Choroid plexus epithelial cell (primary cell): ENCODE results near the gene ABLIM3.

Source experiments
- DNase-seq: peaks from one replicate; pipeline ENCODE4 v3.0.0-alpha.2; 2010; ENCODE audit warnings: low read depth
- H3K4me3 ChIP-seq: 2 replicates; pipeline ENCODE4 v1.5.1; 2011; ENCODE audit warnings: low read depth, mild to moderate bottlenecking, control low read depth, low read length, moderate library complexity
- CTCF ChIP-seq: conservative IDR thresholded peaks from 2 replicates; pipeline ENCODE4 v1.5.1; 2011; ENCODE audit warnings: low read depth, mild to moderate bottlenecking, control low read depth, inconsistent platforms, low read length, moderate library complexity

Gene ABLIM3

GRCh38 chr5:149132474-149132873 is 8.8 kb upstream of the ABLIM3 start:
- no peak overlapping the region for H3K4me3 ChIP-seq
- DNase-seq: no peak
- TF ChIP-seq CTCF: no peak

DNA sequence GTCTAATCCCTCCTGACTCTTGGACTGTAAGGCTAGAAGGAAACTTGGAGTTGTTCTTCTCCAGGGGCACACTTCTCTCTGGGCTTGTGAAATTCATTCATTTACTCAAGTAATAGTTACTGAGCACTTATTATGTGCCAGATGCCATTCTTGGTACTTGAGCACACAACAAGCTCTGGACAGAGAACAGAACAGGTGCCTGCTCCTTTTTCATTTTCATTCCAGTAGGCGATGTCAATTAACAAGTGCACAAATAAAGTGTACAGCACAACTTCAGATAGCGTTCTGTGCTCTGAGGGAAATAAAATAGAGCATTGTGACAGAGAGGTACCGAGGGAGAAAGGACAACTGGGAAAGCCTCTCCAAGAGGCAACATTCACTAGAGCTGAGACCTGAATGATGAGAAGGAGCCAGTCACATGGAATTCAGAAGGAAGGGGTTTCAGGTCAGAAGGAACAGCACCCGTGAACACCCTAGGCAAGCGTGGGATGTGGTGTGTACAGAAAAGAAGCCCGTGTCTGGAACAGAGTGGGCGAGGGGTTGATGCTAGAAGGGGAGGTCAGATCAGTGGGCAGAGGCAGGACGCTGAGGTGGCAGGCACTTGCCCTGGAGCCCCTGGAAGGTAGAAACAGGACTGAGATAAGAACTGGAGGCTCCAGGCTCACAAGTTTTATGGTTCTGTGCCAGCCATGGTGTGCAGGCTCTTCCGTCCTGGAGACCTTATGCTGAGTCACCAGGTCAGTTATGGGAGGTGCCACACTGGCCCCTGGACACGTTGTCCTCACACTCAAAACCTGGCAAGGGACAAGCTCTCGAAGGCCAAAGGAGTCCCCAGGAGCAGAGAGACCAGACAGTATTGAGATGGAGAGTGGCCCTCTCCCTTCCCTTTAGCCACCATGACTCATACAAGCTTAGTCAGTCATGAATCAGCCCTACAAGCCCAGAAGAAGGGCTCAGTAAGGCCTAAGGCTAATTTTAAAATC is 7.2 kb upstream of the ABLIM3 start:
- DNase-seq: peak; percentile 83
- H3K4me3 ChIP-seq: no peak overlapping the region

GRCh38 chr5:149134778-149135500 is 6.4 kb upstream of the ABLIM3 start:
- H3K4me3 ChIP-seq: no peak overlapping the region
- TF ChIP-seq CTCF: no peak

More for the DNA sequence above, 7.2 kb upstream of the ABLIM3 start:
- TF ChIP-seq CTCF: no peak

DNA sequence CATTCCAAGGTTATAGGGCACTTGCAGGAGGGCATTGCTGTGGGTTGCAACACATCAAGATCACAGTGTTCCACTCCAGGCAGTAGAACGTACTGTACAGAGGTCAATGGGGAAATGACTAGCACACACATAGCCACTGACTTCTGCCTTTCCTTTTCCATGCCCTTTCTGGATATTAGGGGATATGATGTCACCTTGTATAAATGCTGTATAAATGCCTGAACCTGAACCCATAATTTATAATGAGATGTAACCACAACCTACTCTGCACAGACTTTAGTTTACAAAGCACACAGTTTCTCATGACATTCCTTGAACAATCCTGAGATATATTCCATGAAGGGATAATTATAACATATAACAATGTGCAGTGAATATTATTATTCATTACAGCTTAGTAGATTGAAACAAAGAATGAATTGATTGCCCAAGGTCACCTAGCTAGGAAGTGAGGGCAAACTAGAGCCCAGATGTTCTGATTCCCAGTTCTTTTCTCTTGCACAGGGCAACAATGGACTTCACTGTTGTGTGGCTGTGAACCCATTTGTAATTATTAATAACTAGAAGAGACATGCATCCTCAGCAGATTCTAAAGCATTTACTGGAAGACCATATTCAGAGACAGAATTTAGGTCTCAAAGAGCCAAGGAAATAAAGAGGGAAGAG is 5.6 kb upstream of the ABLIM3 start:
- TF ChIP-seq CTCF: no peak
- DNase-seq: peak; percentile 80
- no peak overlapping the region for H3K4me3 ChIP-seq

More at GRCh38 chr5:149134778-149135500, 6.4 kb upstream of the ABLIM3 start:
- DNase-seq: no peak

GRCh38 chr5:149138182-149138923 is 2.9 kb upstream of the ABLIM3 start:
- no peak for DNase-seq
- H3K4me3 ChIP-seq: no peak overlapping the region
- TF ChIP-seq CTCF: no peak

DNA sequence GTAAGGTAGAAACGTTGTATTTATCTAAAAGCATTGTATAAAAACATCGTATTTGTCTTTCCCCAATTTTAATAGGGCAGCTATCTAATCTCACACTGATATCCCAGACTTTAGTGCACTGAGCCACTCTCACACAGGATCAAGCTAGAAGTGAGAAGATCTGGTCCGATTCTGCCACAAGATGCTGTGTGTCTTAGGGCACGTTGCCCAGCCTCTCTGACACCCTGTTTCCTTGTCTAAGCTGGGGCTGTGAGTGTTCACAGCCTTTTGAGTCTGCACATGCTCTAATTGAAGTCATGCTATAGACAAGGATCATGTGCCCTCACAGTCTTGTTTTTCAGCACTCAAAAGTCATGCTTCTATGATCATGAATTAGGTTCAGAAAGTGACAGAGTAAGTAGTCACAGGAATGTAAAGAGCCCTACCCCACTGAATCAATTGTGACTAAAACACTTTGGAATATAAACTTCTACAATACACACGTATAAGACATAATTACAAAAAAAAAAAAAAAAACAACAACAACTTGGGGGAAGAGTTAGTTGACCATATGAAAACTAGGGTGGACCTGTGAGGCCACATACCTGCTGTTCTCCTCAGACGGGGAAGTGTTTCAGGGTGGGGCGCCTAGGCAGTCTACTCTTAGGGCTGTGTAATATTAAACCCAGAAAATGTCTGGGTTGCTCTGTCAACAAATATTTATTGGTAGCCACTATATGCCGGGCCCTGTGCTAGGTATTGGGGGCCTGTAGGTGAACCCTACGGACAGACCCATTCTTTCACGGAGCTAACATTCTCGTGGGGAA is 893 bp upstream of the ABLIM3 start:
- no peak for DNase-seq
- H3K4me3 ChIP-seq: no peak overlapping the region
- no peak for TF ChIP-seq CTCF
